8988T (cell line): ENCODE measurements around the gene RASAL1.
"Not testable (repeated sequence)": the region's sequence is repeated elsewhere in the genome, so short reads cannot be mapped to it uniquely, and the experiment has no call there.

ENCODE experiments used
- DNase-seq: peaks from one replicate; pipeline ENCODE4 v3.0.0; 2011

RASAL1 gene

GRCh38 chr12:113161415-113162016 is 26.0 kb upstream of the RASAL1 start:
- DNase-seq: peak; percentile 69

GRCh38 chr12:113159937-113160336 is 24.4 kb upstream of the RASAL1 start:
- no peak for DNase-seq

- no peak for DNase-seq
Measured at GRCh38 chr12:113158439-113159203, 23.1 kb upstream of the RASAL1 start.

GRCh38 chr12:113157218-113157859 is 21.8 kb upstream of the RASAL1 start:
- no peak for DNase-seq

- DNase-seq: peak; percentile 15
Measured at GRCh38 chr12:113155646-113156045, 20.1 kb upstream of the RASAL1 start.

DNA sequence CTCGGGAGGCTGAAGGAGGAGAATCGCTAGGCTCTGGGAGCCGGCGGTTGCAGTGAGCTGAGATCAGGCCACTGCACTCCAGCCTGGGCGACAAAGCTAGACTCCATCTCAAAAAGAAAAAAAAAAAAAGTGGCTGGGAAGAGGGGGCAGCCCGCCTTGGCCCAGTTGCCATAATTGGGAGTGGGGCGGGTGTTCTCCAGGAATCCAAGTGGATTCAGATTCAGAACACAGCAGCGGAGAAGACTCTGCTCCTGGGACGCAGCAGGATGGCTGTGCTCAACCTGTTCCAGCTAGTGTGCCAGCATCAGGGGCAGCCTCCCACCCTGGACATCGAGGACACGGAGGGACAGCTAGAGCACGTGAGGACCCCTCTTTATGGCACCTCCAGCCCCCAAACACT is 19.5 kb upstream of the RASAL1 start:
- no peak for DNase-seq

DNA sequence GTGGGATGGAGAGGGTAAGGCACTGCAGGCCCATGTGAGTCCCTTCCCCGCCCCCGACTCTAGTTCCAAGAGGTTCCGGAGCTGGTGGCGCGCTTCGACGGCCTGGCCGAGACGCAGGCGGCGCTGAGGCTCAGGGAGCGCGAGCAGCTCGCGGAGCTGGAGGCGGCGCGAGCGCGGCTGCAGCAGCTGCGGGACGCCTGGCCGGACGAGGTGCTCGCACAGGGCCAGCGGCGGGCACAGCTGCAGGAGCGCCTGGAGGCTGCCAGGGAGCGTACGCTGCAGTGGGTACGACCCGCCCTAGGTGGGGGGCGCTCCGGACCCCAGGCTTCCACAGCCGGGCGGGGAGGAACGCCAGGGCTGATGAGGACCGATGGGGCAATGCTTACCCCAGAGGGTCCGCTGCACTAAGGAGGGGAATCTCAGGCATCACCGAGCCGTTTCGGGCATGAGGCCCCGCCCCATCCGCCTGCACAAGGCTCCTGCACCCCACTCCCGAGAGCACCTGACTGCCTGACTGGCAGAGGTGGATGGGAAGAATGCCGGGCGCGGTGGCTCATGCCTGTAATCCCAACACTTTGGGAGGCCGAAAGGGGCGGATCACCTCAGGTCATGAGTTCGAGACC is 18.9 kb upstream of the RASAL1 start:
- no peak for DNase-seq

GRCh38 chr12:113152835-113153814 is 17.6 kb upstream of the RASAL1 start:
- peak; percentile 99 for DNase-seq

- peak; percentile 5 for DNase-seq
Measured at GRCh38 chr12:113152196-113152834, 16.8 kb upstream of the RASAL1 start.

DNA sequence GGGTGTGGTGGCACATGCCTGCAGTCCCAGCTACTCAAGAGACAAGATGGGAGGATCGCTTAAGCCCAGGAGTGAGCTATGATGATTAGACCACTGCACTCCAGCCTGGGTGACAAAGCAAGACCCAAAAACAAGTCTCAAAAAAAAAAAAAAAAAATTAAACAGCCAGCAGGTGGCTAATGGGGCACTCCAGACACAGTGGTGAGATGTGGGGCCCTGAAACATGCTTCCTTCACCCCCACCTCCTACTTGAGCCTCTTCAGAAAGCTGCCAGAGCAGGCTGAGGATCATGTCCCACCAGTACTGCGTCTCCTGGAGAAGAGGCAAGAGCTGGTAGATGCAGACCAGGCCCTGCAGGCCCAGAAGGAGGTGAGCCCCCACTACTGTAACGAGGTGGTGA is 16.1 kb upstream of the RASAL1 start:
- peak; percentile 14 for DNase-seq

DNA sequence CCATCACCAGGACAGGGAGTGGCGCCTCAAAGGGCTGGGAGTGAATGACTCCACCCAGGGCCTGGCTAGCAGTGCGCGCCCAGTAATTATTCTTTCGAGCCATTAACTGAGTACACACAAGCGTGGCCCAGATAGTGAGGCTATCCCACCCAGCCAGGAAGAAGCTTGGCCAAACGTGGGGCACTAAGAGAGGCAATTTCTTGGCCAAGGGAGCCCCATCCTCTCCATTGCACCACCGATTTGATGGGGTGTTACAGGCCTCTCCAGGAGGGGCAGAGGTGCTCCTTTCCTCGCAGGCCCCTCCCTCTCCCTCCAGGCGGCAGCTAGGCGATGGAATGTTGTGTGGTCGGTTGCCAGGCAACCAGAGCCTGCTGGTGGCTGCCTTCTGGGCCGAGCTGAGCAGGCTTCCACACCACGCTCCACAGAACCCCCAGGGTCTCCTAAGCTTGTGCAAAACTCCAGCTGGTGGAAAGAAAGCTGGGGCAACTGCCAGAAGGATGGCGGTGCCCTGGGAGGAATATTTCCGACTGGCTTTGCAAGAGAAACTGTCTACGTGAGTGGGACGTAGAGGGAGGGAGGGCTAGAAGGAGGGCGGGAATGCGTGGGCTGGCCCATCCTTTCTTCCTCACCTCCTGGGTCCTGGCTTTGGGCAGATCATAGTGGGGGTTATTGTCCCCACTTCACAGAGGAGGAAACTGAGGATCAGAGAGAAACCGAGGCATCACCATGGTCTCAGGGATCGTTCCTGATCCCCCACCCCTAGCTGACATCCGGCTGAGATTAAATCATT is 14.0 kb upstream of the RASAL1 start, which contains the start of gene CFAP73:
CFAP73 (plus strand) TSS at position 364 of the 790 bp plus-strand sequence; CDS start at position 498, 134 bp downstream.
- peak; percentile 51 for DNase-seq

- no peak for DNase-seq
Measured at GRCh38 chr12:113146999-113147398, 11.4 kb upstream of the RASAL1 start.

DNA sequence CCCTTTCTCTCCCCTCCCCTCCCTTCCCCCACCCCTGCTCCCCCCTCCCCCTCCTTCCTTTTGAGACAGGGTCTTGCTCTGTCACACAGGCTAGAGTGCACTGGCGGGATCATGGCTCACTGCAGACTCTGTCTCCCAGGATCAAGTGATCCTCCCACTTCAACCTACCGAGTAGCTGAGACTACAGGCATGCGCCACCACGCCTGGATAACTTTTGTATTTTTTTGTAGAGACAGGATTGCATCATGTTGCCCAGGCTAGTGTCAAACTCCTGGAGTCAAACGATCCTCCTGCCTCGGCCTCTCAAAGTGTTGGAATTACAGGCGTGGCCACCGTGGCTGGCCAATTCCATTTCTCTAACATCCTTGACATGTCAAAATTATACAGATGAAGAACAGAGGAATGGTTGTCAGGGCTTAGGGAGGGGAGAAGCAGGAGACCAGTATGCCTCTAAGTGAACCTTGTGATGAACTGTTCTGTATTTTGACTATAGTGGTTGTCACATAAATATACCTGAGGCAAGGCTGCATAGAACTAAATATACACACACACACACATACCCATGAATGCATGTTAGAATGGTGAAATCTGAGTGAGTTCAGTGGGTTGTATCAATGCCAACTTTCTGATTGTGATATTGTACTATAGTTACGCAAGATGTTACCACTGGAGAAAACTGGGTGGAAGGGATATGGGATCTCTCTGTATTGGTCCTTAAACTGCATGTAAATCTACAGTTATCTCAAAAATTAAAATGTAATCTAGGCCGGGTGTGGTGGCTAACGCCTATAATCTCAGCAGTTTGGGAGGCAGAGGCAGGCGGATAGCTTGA is 10.4 kb upstream of the RASAL1 start:
- no peak for DNase-seq

DNA sequence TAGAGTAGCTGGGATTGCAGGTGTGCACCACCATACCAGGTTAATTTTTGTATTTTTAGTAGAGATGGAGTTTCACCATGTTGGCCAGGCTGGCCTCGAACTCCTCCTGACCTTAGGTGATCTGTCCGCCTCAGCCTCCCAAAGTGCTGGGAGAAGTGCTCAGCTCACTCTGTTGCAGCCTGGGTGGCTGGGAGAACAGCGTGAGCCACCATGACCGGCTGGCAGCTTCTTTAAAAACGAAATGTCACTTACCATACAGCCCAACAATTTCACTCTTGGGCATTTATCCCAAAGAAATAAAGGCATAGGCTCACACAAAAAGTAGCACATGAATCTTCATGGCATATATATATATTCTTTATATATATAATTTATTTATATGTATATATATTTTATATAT is 9.2 kb upstream of the RASAL1 start:
- DNase-seq: no peak

DNA sequence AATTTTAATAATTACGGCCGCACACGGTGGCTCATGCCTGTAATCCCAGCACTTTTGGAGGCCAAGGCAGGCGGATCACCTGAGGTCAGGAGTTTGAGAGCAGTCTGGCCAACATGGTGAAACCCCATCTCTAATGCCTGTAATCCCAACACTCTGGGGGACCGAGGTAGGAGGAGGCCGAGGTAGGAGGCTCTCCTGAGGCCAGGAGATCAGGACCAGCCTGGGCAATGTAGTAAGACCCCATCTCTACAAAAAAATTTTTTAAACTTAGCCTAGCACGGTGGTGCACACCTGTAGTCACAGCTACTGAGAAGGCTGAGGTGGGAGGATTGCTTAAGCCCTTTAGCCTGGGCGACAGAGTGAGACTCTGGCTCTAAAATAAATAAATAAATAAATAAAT is 8.4 kb upstream of the RASAL1 start:
- no peak for DNase-seq

- no peak for DNase-seq
Measured at GRCh38 chr12:113142886-113143332, 7.3 kb upstream of the RASAL1 start.

- DNase-seq: no peak
Measured at GRCh38 chr12:113142173-113142885, 6.8 kb upstream of the RASAL1 start.

DNA sequence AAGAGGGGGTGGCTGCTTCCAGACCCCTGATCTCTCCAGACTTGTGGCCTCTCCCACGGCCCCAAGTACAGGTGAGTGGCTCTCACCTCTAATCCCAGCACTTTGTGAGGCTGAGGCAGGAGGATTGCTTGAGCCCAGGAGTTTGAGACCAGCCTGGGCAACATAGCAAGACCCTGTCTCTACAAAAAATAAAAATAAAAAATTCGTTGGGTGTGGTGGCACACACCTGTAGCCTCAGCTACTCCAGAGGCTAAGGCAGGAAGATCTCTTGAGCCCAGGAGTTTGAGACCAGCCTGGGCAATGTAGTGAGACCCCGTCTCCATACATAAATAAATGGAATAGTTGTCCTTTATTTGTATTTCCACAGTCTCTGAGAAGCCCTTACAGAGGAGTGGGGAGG is 6.2 kb upstream of the RASAL1 start:
- not testable (repeated sequence) for DNase-seq

- no peak for DNase-seq
Measured at GRCh38 chr12:113140706-113141105, 5.1 kb upstream of the RASAL1 start.
